Stomach (tissue), 9 donors: Measurements from ENCODE around the gene GET4. TPM values are rescaled to one million over a fixed set of nuclear protein-coding genes. Genes with fewer than 3 reads are reported as not detected.

Source experiments
- DNase-seq, 2 donors: peaks; one replicate each; pipeline versions ENCODE4 v3.0.0 to v3.0.0-alpha.2; 2013 to 2019
- H3K27ac ChIP-seq, 5 donors: fragments of 200-600 bp in 4 of 5; sonication (generic) in 4 of 5; one replicate each; pipeline ENCODE4 v1.5.1; 2013 to 2019; ENCODE audit warnings: mild to moderate bottlenecking in 1 of 5, moderate library complexity in 1 of 5
- H3K27me3 ChIP-seq, 3 donors: fragments of 200-600 bp; sonication (generic); one replicate each; pipeline ENCODE4 v1.5.1; 2017 to 2019; ENCODE audit warnings: mixed run types in 1 of 3
- H3K36me3 ChIP-seq, 4 donors: fragments of 200-600 bp; sonication (generic); 1 replicate in 3 of 4; 2 replicates in 1 of 4; pipeline ENCODE4 v1.5.1; 2016 to 2019
- H3K4me1 ChIP-seq, 4 donors: fragments of 200-600 bp; sonication (generic); one replicate each; pipeline ENCODE4 v1.5.1; 2016 to 2019
- H3K4me3 ChIP-seq, 4 donors: fragments of 200-600 bp; sonication (generic) in 3 of 4; one replicate each; pipeline ENCODE4 v1.5.1; 2016 to 2019; ENCODE audit warnings: mild to moderate bottlenecking in 1 of 4
- H3K9me3 ChIP-seq, 4 donors: fragments of 200-600 bp; sonication (generic); one replicate each; pipeline ENCODE4 v1.5.1; 2016 to 2019
- CTCF ChIP-seq, 7 experiments: fragments of 450-650 bp in 4 of 7; fragments of 200-600 bp in 3 of 7; sonication (generic) in 3 of 7; IDR thresholded peaks; one replicate each; pipeline ENCODE4 v1.5.1; 2016 to 2019; ENCODE audit warnings: antibody characterized with exemption in 7 of 7, control low read depth in 2 of 7, mild to moderate bottlenecking in 1 of 7
- EP300 ChIP-seq: sonication (generic); formaldehyde crosslinking; IDR thresholded peaks from one replicate; pipeline ENCODE4 v1.6.1; 2017; ENCODE audit warnings: antibody characterized with exemption
- POLR2A ChIP-seq, 4 donors: fragments of 450-650 bp; IDR thresholded peaks; one replicate each; pipeline ENCODE4 v1.6.1; 2016; ENCODE audit warnings: antibody characterized with exemption in 4 of 4, control low read depth in 2 of 4, mild to moderate bottlenecking in 1 of 4, moderate library complexity in 1 of 4
- POLR2AphosphoS5 ChIP-seq, 3 donors: sonication (generic); formaldehyde crosslinking; IDR thresholded peaks; one replicate each; pipeline ENCODE4 v1.6.1; 2016; ENCODE audit warnings: antibody characterized with exemption in 3 of 3
- WGBS, 5 donors: extraction: QIAGEN DNeasy Blood & Tissue Kit in 3 of 5; methylation state at CpG; one replicate each; pipeline versions ENCODE4 v1.1.5 to v1.1.7; 2013 to 2018; 5-methylcytosine and 5-hydroxymethylcytosine counted together
- intact Hi-C: fragments of 100-400 bp; cut with DNase I; formaldehyde crosslinking; loops from one replicate; pipeline ENCODE4 v1.15.1; 2023; ENCODE audit warnings: low total_unique reads
- polyA plus RNA-seq, 3 donors: library from polyadenylated mRNA; stranded (reverse); fragments of 200-250 nt; gene quantifications; one replicate each; pipeline ENCODE4 v1.2.3, GENCODE V29; 2013
- total RNA-seq, 5 donors: library from RNA; depleted of rRNA; stranded (reverse); fragments of >200 nt; gene quantifications; one replicate each; pipeline versions ENCODE4 v1.1.0 to v1.2.3, GENCODE V29; 2014 to 2016
- donor health status: healthy with polysubstance abuse.
- donor health status: Bipolar disorder and iron deficiency.
- donor health status: healthy.

The GET4 gene
- total and polyA plus RNA-seq, 8 donors: 22.4 to 140 (median 46.6) TPM

DNA sequence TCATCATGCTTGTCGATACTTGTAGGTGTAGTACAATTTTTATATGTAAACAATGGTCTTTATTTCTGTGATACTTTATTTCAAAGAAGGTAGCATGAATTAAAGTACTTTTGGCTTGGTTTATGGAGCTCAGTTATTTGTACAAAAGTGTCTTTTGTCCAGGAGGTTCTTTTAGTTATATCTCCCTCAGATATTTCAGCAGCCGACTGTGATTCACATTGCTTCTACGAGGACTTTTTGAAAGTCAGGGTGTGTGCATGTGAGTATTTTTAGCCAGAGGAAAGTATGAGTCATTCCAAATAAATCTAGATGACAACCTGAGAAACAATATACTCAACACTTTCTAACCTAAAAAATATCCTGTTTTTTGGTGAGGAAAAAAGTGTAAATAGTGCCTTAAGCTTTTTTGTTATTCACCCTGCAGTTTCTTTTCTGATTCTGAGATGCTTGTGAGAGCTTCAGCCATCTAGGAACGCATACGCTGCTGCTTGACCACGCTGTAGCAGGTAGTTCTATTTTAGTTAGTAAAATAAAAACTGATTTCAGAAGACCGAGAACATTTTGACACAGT is 44.7 kb upstream of the GET4 start:
- no peak for TF ChIP-seq POLR2A (IDR thresholded peaks at IDR 0.05)
- peak; percentile 74 to 86 (median 75) for TF ChIP-seq POLR2AphosphoS5 (IDR thresholded peaks at IDR 0.05)
- TF ChIP-seq CTCF (IDR thresholded peaks at IDR 0.05): no peak
- no peak for TF ChIP-seq EP300
- H3K36me3 ChIP-seq: peaks cover 0 to 12% (median 7%) of the 10 kb centered on the region in 4 donors
- peak overlapping the region; percentile 3 to 22 (median 16) for H3K4me3 ChIP-seq
- peak overlapping the region; percentile 85 to 94 (median 89) for H3K27ac ChIP-seq
- H3K9me3 ChIP-seq: no peaks in the 10 kb centered on the region
- peak in 1 of 2 donors; percentile 88 for DNase-seq
- H3K27me3 ChIP-seq: no peaks in the 10 kb centered on the region
- peaks cover 62 to 90% (median 83%) of the 10 kb centered on the region in 4 donors for H3K4me1 ChIP-seq
- intact Hi-C loops: no loop called here
- 11 to 20% (median 13%) methylated on average over 7 of the region's 7 CpGs for whole genome bisulfite sequencing, 5 donors

GRCh38 chr7:832167-832967 is 44.0 kb upstream of the GET4 start, which contains the start of gene SUN1:
Gene SUN1 (plus strand): TSS chr7:832476. CDS start chr7:832525, 49 bp downstream.
- H3K27me3 ChIP-seq: no peaks in the 10 kb centered on the region
- intact Hi-C loops: no loop called here
- peaks cover 0 to 15% (median 9%) of the 10 kb centered on the region in 4 donors for H3K36me3 ChIP-seq
- peak in 1 of 2 donors; percentile 87 for DNase-seq
- peak in 1 of 3 donors; percentile 18 for TF ChIP-seq POLR2AphosphoS5 (IDR thresholded peaks at IDR 0.05)
- TF ChIP-seq POLR2A (IDR thresholded peaks at IDR 0.05): no peak
- TF ChIP-seq CTCF (IDR thresholded peaks at IDR 0.05): no peak
- peak within 1 kb of the TSS; percentile 3 to 22 (median 16) for H3K4me3 ChIP-seq
- 44 to 59% (median 50%) methylated on average over 24 of the region's 24 CpGs for WGBS, 5 donors
- H3K27ac ChIP-seq: peak within 1 kb of the TSS; percentile 85 to 94 (median 89)
- no peaks in the 10 kb centered on the region for H3K9me3 ChIP-seq
- H3K4me1 ChIP-seq: peaks cover 66 to 90% (median 86%) of the 10 kb centered on the region in 4 donors

GRCh38 chr7:832968-833424 is 43.4 kb upstream of the GET4 start:
- TF ChIP-seq POLR2AphosphoS5 (IDR thresholded peaks at IDR 0.05): no peak
- TF ChIP-seq CTCF (IDR thresholded peaks at IDR 0.05): no peak
- TF ChIP-seq POLR2A (IDR thresholded peaks at IDR 0.05): no peak
- TF ChIP-seq EP300: no peak
- peak in 1 of 2 donors; percentile 49 for DNase-seq
- no peaks in the 10 kb centered on the region for H3K9me3 ChIP-seq
- 61 to 84% (median 68%) methylated on average over 15 of the region's 15 CpGs for WGBS, 5 donors
- intact Hi-C loops: no loop called here
- peak overlapping the region in 1 of 4 donors; percentile 16 for H3K4me3 ChIP-seq
- H3K27me3 ChIP-seq: no peaks in the 10 kb centered on the region
- H3K4me1 ChIP-seq: peaks cover 66 to 92% (median 88%) of the 10 kb centered on the region in 4 donors
- H3K27ac ChIP-seq: peak overlapping the region; percentile 67 to 94 (median 88)
- peaks cover 0 to 20% (median 9%) of the 10 kb centered on the region in 4 donors for H3K36me3 ChIP-seq

- WGBS, 5 donors: 74 to 89% (median 83%) methylated on average over 8 of the region's 8 CpGs
- Histone ChIP-seq H3K4me3 (no peak overlapping the region), H3K4me1 (peaks cover 66 to 97% (median 86%) of the 10 kb centered on the region in 4 donors), H3K36me3 (peaks cover under 1 to 26% (median 14%) of the 10 kb centered on the region in 4 donors), H3K9me3 (no peaks in the 10 kb centered on the region), H3K27me3 (no peaks in the 10 kb centered on the region), H3K27ac (peak overlapping the region in 4 of 5 donors; percentile 85 to 94 (median 90))
- intact Hi-C loops: no loop called here
- TF ChIP-seq POLR2AphosphoS5 (IDR thresholded peaks at IDR 0.05): no peak
- TF ChIP-seq POLR2A (IDR thresholded peaks at IDR 0.05): no peak
- no peak for TF ChIP-seq CTCF (IDR thresholded peaks at IDR 0.05)
- no peak for TF ChIP-seq EP300
- no peak for DNase-seq
Measured at GRCh38 chr7:833601-834258, 42.6 kb upstream of the GET4 start.
